ENCODE measurements around the gene FNDC8. TPM values are rescaled to one million over a fixed set of nuclear protein-coding genes. Genes with fewer than 3 reads are reported as not detected.

FNDC8 gene
- total and polyA plus RNA-seq, 7 experiments from 2014 or later, result not detected

DNA sequence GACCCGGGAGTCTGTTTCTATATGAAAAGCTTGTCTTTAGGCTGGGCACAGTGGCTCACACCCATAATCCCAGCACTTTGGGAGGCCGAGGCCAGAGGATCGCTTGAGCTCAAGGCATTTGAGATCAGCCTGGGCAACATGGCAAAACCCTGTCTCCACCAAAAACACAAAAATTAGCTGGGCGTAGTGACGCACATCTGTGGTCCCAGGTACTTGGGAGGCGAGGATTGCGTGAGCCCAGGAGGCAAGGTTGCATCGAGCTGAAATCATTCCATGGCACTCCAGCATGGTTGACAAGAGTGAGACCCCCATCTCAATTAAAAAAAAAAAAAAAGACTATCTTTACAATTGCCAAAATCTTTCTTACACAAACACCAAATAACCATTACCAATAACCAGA, 35.3 kb upstream of the FNDC8 start:
- no peak overlapping the region for H3K4me3 ChIP-seq (ENCODE audit: low read length)

DNA sequence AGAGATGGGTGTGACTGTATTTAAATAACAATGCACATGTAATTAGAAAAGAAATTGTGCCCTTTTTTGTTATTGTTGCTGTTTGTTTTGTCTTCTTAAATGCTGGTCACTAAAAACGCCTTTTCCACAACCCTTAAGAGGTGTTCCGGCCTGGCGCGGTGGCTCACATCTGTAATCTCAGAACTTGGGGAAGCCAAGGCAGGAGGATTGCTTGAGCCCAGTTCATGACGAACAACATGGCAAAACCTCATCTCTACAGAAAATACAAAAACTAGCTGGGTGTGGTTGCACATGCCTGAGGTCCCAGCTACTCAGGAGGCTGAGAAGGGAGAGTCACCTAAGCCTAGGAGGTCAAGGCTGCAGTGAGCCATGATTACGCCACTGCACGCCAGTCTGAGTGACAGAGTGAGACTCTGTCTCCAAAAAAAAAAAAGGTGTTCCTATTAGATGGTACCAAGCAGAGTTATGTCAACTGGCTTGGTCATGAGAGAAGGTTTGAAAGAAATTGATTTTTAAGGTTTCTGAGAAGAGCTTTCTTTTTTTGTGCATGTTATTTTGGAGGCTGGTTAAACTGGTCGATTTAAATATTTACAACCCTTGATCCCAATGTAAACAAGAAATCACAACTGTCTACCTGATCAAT, 34.4 kb upstream of the FNDC8 start:
- H3K27ac ChIP-seq (ENCODE audit: low read depth, low read length), result peak overlapping the region; percentile 89
- Mint-ChIP-seq H3K27ac (peak overlapping the region; percentile 78 to 97 (median 94)), H3K4me1 (peaks cover 31 to 68% (median 62%) of the 10 kb centered on the region in 7 donors), H3K9me3 (no peaks in the 10 kb centered on the region), H3K36me3 (peaks cover 0 to 7% (median 0%) of the 10 kb centered on the region in 5 donors), H3K27me3 (no peaks in the 10 kb centered on the region), H3K4me3 (peak overlapping the region; percentile 91 to 98 (median 94))
- H3K4me3 ChIP-seq (ENCODE audit: low read length), result peak overlapping the region; percentile 93
- no peaks in the 10 kb centered on the region for H3K27me3 ChIP-seq (ENCODE audit: control insufficient read depth in 2 of 2, insufficient read depth in 2 of 2, low read length in 2 of 2)
- intact Hi-C loops (cut with micrococcal nuclease), result no loop called here
- ChIA-PET CTCF (interaction anchor here (0.6 to 2.0 kb wide), 7 partner anchors 16 to 688 kb away, joined by 3 to 7 read pairs (median 5); partner anchors contain the start of gene RAD51D), POLR2A (interaction anchor here (0.6 to 3.8 kb wide), 11 partner anchors 10 to 454 kb away, joined by 3 to 14 read pairs (median 5); partner anchors contain the start of gene RFFL)
- H3K36me3 ChIP-seq (ENCODE audit: control insufficient read depth in 2 of 3, insufficient read depth in 3 of 3, low read length in 3 of 3), result no peaks in the 10 kb centered on the region
- DNase-seq (no peak), ATAC-seq (no peak)
- H3K9me3 ChIP-seq (ENCODE audit: control insufficient read depth in 2 of 3, low read length in 3 of 3), result no peaks in the 10 kb centered on the region
- peaks cover 27 to 41% of the 10 kb centered on the region in 2 donors for H3K4me1 ChIP-seq (ENCODE audit: control insufficient read depth in 2 of 2, insufficient read depth in 2 of 2, low read length in 2 of 2)

More for the DNA sequence above, 35.3 kb upstream of the FNDC8 start:
- Mint-ChIP-seq H3K27me3 (no peaks in the 10 kb centered on the region), H3K36me3 (peaks cover 0 to 8% (median 0%) of the 10 kb centered on the region in 5 donors), H3K4me3 (peak overlapping the region in 9 of 10 donors; percentile 18 to 95 (median 93)), H3K27ac (peak overlapping the region in 8 of 9 donors; percentile 48 to 97 (median 86)), H3K9me3 (no peaks in the 10 kb centered on the region), H3K4me1 (peaks cover 32 to 75% (median 69%) of the 10 kb centered on the region in 7 donors)
- POLR2A ChIA-PET, result interaction anchor here (0.6 to 3.8 kb wide), 8 partner anchors 11 to 453 kb away, joined by 3 to 14 read pairs (median 4); no protein-coding TSS in a partner anchor
- no peak overlapping the region for H3K27ac ChIP-seq (ENCODE audit: low read depth, low read length)
- H3K9me3 ChIP-seq (ENCODE audit: control insufficient read depth in 2 of 3, low read length in 3 of 3), result no peaks in the 10 kb centered on the region
- no peaks in the 10 kb centered on the region for H3K36me3 ChIP-seq (ENCODE audit: control insufficient read depth in 2 of 3, insufficient read depth in 3 of 3, low read length in 3 of 3)
- peaks cover 34 to 47% of the 10 kb centered on the region in 2 donors for H3K4me1 ChIP-seq (ENCODE audit: control insufficient read depth in 2 of 2, insufficient read depth in 2 of 2, low read length in 2 of 2)
- intact Hi-C loops (cut with micrococcal nuclease), result no loop called here
- no peak for DNase-seq
- no peak for ATAC-seq
- CTCF ChIA-PET, result interaction anchor here (0.6 to 1.2 kb wide), 4 partner anchors 22 to 687 kb away, joined by 4 to 6 read pairs (median 5); partner anchors contain the start of gene RAD51D
- no peaks in the 10 kb centered on the region for H3K27me3 ChIP-seq (ENCODE audit: control insufficient read depth in 2 of 2, insufficient read depth in 2 of 2, low read length in 2 of 2)

DNA sequence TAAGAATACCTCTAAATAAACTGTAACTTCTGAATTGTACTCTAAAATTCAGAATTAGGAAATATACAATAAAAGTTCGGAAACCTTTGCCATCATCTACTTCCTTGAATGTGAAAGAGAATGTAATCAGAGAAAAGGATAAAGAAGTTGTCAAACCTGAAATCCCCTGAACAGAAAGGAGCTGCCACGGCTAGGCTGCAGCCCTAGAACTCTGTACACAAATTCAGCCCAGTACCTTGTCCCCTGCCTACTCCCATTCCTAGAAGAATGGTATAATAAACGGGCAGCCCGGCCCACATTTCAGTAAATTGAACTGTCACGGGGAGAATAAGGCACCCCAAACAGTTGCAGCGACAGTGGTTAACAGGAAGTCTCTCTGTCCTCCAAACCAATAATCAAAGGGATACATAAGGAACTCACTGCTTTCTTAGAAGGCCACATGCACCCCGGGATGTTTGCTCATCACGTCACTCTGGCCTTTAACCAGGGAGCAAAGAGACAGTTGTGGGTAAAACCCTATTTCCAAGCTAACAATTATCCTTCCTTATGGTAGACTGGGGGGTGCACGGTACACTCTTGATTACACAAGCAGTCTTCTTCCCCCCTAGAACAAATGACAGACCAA, 33.6 kb upstream of the FNDC8 start:
- Mint-ChIP-seq H3K36me3 (peaks cover 0 to 7% (median 0%) of the 10 kb centered on the region in 5 donors), H3K4me3 (peak overlapping the region; percentile 91 to 98 (median 94)), H3K27me3 (no peaks in the 10 kb centered on the region), H3K9me3 (no peaks in the 10 kb centered on the region), H3K27ac (peak overlapping the region; percentile 78 to 97 (median 94)), H3K4me1 (peaks cover 26 to 60% (median 55%) of the 10 kb centered on the region in 7 donors)
- CTCF ChIA-PET, result interaction anchor here (0.6 to 2.0 kb wide), 5 partner anchors 17 to 88 kb away, joined by 3 to 7 read pairs (median 4); no protein-coding TSS in a partner anchor
- H3K4me1 ChIP-seq (ENCODE audit: control insufficient read depth in 2 of 2, insufficient read depth in 2 of 2, low read length in 2 of 2), result peaks cover 19 to 33% of the 10 kb centered on the region in 2 donors
- no peaks in the 10 kb centered on the region for H3K27me3 ChIP-seq (ENCODE audit: control insufficient read depth in 2 of 2, insufficient read depth in 2 of 2, low read length in 2 of 2)
- DNase-seq, result peak in 6 of 9 donors; percentile 31 to 47 (median 36)
- no peak for ATAC-seq
- intact Hi-C loops (cut with micrococcal nuclease), result loop anchor here in 1 of 2 donors (2.0 kb wide), 1 partner anchor 491 kb away; the partner anchor contains the start of gene PEX12
- no peaks in the 10 kb centered on the region for H3K36me3 ChIP-seq (ENCODE audit: control insufficient read depth in 2 of 3, insufficient read depth in 3 of 3, low read length in 3 of 3)
- H3K4me3 ChIP-seq (ENCODE audit: low read length), result peak overlapping the region; percentile 93
- H3K9me3 ChIP-seq (ENCODE audit: control insufficient read depth in 2 of 3, low read length in 3 of 3), result no peaks in the 10 kb centered on the region
- H3K27ac ChIP-seq (ENCODE audit: low read depth, low read length), result peak overlapping the region; percentile 89
- POLR2A ChIA-PET, result interaction anchor here (0.6 to 3.8 kb wide), 16 partner anchors 9 to 491 kb away, joined by 3 to 14 read pairs (median 4); partner anchors contain the start of genes CCT6B, PEX12, RFFL and SLFN12L

DNA sequence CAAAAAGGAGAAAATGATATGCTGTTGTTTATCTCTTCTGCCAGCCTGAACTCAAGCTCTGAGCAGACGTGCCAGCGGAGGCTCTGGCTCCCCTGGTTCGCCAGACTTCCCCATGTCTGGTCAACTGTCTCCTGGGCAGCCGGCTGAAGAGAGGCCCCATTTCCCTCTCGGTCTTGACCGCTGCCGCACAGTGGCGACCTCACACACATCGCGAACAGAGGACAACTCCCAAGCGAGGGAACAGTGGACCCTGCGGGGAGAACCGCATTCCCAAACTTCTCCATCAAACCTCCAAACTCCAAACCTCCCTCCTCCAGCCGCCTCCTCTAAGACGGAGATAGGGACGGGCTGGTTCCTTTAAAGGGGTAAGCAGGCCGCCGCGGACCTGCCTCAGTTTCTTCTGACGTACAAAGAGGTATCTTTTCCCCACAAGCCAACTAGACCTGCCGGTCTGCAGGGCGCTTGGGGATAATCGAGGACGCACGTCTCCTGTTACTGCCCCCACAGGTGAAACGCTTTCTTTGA, 33.0 kb upstream of the FNDC8 start:
- no peak for ATAC-seq
- ChIA-PET CTCF (interaction anchor here (1.2 to 2.0 kb wide), 4 partner anchors 24 to 89 kb away, joined by 3 to 7 read pairs (median 4); no protein-coding TSS in a partner anchor), POLR2A (interaction anchor here (0.7 to 3.8 kb wide), 14 partner anchors 10 to 490 kb away, joined by 3 to 14 read pairs (median 4); partner anchors contain the start of genes CCT6B, PEX12, RFFL and SLFN12L)
- Mint-ChIP-seq H3K4me1 (peaks cover 23 to 55% (median 49%) of the 10 kb centered on the region in 7 donors), H3K4me3 (peak overlapping the region; percentile 91 to 98 (median 94)), H3K36me3 (peaks cover 0 to 11% (median 0%) of the 10 kb centered on the region in 5 donors), H3K27me3 (no peaks in the 10 kb centered on the region), H3K9me3 (no peaks in the 10 kb centered on the region), H3K27ac (peak overlapping the region; percentile 78 to 97 (median 94))
- Histone ChIP-seq H3K4me1 (ENCODE audit: control insufficient read depth in 2 of 2, insufficient read depth in 2 of 2, low read length in 2 of 2) (peaks cover 14 to 27% of the 10 kb centered on the region in 2 donors), H3K4me3 (ENCODE audit: low read length) (peak overlapping the region; percentile 93), H3K36me3 (ENCODE audit: control insufficient read depth in 2 of 3, insufficient read depth in 3 of 3, low read length in 3 of 3) (no peaks in the 10 kb centered on the region), H3K9me3 (ENCODE audit: control insufficient read depth in 2 of 3, low read length in 3 of 3) (no peaks in the 10 kb centered on the region), H3K27me3 (ENCODE audit: control insufficient read depth in 2 of 2, insufficient read depth in 2 of 2, low read length in 2 of 2) (no peaks in the 10 kb centered on the region), H3K27ac (ENCODE audit: low read depth, low read length) (peak overlapping the region; percentile 89)
- intact Hi-C loops (cut with micrococcal nuclease), result loop anchor here in 1 of 2 donors (2.0 kb wide), 1 partner anchor 490 kb away; the partner anchor contains the start of gene PEX12
- peak in 3 of 9 donors; percentile 18 to 34 (median 32) for DNase-seq

DNA sequence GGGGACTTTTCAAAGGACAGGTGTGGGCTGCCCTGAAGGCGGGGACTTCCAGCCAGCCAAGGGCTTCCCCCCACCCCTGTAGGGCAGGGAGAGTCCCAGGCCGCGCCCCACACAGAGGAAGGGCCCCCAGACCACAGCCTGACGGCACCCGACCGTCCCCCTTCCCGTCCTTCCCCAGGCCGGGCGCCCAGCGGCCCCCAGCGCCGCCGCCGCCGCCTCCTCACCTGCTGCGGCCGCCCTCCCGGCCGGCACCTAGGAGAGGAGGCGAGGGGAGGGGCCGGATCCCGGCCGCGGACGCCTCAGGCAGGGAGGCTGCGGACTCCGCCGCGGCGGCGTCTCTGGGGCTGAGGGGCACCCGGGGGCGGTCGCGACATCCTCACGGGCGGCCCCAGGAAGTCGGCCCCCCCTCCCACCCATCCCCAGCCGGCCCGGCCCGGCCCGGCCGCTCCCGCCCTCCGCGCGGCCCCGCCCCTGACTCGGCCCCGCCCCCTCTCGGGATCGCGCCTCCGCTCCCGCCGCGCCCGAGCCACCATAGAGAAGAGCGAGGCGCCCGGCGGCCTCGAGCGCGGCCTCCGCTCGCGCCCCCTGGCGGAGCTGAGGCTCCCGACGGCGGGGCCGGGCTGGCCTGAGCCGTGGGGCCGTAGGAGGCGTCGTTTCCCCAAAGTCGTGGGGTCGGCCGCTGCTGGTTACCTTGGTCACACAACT, 32.4 kb upstream of the FNDC8 start:
- ATAC-seq (peak; percentile 94), DNase-seq (peak; percentile 77 to 95 (median 89))
- Mint-ChIP-seq H3K4me3 (peak overlapping the region; percentile 93 to 98 (median 94)), H3K9me3 (no peaks in the 10 kb centered on the region), H3K36me3 (peaks cover 0 to 12% (median 0%) of the 10 kb centered on the region in 5 donors), H3K27me3 (no peaks in the 10 kb centered on the region), H3K27ac (peak overlapping the region; percentile 89 to 97 (median 94)), H3K4me1 (peaks cover 21 to 52% (median 44%) of the 10 kb centered on the region in 7 donors)
- intact Hi-C loops (cut with micrococcal nuclease), result loop anchor here (1.0 to 2.0 kb wide), 18 partner anchors 15 to 547 kb away; partner anchors contain the start of genes CCT6B (in 2 of the 2), NLE1 (in 2 of the 2), RAD51D (in 2 of the 2) and RFFL (in 2 of the 2)
- Histone ChIP-seq H3K4me1 (ENCODE audit: control insufficient read depth in 2 of 2, insufficient read depth in 2 of 2, low read length in 2 of 2) (peaks cover 13 to 27% of the 10 kb centered on the region in 2 donors), H3K9me3 (ENCODE audit: control insufficient read depth in 2 of 3, low read length in 3 of 3) (no peaks in the 10 kb centered on the region), H3K36me3 (ENCODE audit: control insufficient read depth in 2 of 3, insufficient read depth in 3 of 3, low read length in 3 of 3) (no peaks in the 10 kb centered on the region), H3K4me3 (ENCODE audit: low read length) (peak overlapping the region; percentile 93), H3K27me3 (ENCODE audit: control insufficient read depth in 2 of 2, insufficient read depth in 2 of 2, low read length in 2 of 2) (no peaks in the 10 kb centered on the region), H3K27ac (ENCODE audit: low read depth, low read length) (peak overlapping the region; percentile 89)
- CTCF ChIA-PET, result interaction anchor here (0.7 to 2.6 kb wide), 18 partner anchors 18 to 450 kb away, joined by 3 to 25 read pairs (median 4); partner anchors contain the start of genes RAD51D and RFFL
- POLR2A ChIA-PET, result interaction anchor here (0.7 to 2.3 kb wide), 29 partner anchors 10 to 490 kb away, joined by 3 to 20 read pairs (median 4); partner anchors contain the start of genes CCT6B, LIG3, RAD51D and RFFL
